ENCODE measurements around the gene KRT85.
"Not testable (repeated sequence)": the region's sequence is repeated elsewhere in the genome, so short reads cannot be mapped to it uniquely, and the experiment has no call there.

KRT85 gene

DNA sequence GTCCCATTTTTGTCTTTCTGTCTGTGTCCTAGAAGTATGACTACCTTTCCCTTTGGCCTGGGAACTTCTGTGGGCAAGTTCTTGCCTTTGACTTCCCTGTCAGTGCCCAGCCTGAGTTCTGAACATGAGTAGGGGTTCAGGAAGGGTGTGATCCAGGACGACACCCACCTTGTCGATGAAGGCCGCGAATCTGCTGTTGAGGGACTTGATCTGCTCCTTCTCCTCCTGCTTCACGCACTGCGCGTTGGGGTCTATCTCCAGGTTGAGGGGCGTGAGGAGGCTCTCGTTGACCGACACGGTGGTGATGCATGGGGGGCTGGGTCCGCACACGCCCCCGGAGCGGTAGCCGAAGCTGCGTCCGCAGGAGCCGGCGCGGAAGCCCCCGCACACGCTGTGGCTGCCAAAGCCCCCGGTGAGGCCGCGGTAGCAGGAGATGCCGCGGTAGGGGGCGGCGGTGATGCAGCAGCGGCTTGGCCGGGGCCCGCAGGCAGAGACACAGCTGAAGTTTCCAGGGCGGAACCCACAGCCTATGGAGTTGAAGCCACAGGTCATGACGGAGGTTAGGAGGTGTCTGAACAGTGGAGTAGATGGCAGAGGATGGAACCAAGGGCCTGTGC, 46.4 kb downstream of the KRT85 start, which contains the start of gene KRT83:
KRT83 (minus strand) TSS at position 615 of the 617 bp plus-strand sequence; CDS start at position 552, 63 bp downstream.
- Histone ChIP-seq H3K27ac (no peak within 1 kb of the TSS), H3K4me3 (no peak within 1 kb of the TSS)
- peak; percentile 28 for DNase-seq (ENCODE audit: low spot score)
- TF ChIP-seq CTCF (IDR thresholded peaks at IDR 0.05): no peak

DNA sequence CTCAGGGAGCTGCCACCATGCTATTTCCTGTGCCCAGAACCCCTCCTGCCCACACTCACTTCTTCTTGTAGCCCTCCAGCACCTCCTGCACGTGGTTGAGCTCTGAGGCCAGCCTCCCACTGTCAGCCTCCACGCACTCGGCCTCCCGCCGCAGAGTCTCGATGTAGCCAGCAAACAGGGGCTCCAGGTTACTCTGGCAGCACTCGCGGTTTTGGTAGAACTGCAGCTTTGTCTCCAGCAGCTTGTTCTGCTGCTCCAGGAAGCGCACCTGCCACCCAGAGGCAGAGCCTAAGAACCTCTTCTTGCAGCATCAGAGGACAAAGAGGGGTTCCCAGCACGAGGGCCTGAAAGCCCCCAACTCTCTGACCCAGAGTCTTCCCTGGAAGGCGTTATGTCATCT, 48.2 kb downstream of the KRT85 start:
- peak; percentile 41 for DNase-seq (ENCODE audit: low spot score)
- Histone ChIP-seq H3K27ac (no peak overlapping the region), H3K4me3 (no peak overlapping the region)
- TF ChIP-seq CTCF (IDR thresholded peaks at IDR 0.05): no peak

- H3K4me3 ChIP-seq: no peak overlapping the region
- DNase-seq (ENCODE audit: low spot score): peak; percentile 63
- no peak overlapping the region for H3K27ac ChIP-seq
- no peak for TF ChIP-seq CTCF (IDR thresholded peaks at IDR 0.05)
Measured at GRCh38 chr12:52318241-52318990, 48.9 kb downstream of the KRT85 start.

GRCh38 chr12:52317468-52318052, 49.7 kb downstream of the KRT85 start:
- Histone ChIP-seq H3K27ac (no peak overlapping the region), H3K4me3 (no peak overlapping the region)
- TF ChIP-seq CTCF (IDR thresholded peaks at IDR 0.05): no peak
- peak; percentile 63 for DNase-seq (ENCODE audit: low spot score)

- Histone ChIP-seq H3K27ac (no peak overlapping the region), H3K4me3 (no peak overlapping the region)
- peak; percentile 67 for DNase-seq (ENCODE audit: low spot score)
- no peak for TF ChIP-seq CTCF (IDR thresholded peaks at IDR 0.05)
Measured at GRCh38 chr12:52316701-52317100, 50.6 kb downstream of the KRT85 start.

GRCh38 chr12:52316290-52316689, 51.0 kb downstream of the KRT85 start:
- no peak for TF ChIP-seq CTCF (IDR thresholded peaks at IDR 0.05)
- H3K27ac ChIP-seq: no peak overlapping the region
- DNase-seq (ENCODE audit: low spot score): peak; percentile 16
- H3K4me3 ChIP-seq: no peak overlapping the region

- H3K27ac ChIP-seq; DNase-seq (ENCODE audit: low spot score); H3K4me3 ChIP-seq: not testable (repeated sequence)
Measured at GRCh38 chr12:52315721-52316120, 51.6 kb downstream of the KRT85 start.
